NCI-H1105 treated with DMSO at 0.1 percent for 48 hours (cell line): ENCODE data around the gene SSX2IP.

Source experiments
- DNase-seq: peaks from one replicate; lab custom pipeline; 2025; lab: John Stamatoyannopoulos, UW

Gene SSX2IP

DNA sequence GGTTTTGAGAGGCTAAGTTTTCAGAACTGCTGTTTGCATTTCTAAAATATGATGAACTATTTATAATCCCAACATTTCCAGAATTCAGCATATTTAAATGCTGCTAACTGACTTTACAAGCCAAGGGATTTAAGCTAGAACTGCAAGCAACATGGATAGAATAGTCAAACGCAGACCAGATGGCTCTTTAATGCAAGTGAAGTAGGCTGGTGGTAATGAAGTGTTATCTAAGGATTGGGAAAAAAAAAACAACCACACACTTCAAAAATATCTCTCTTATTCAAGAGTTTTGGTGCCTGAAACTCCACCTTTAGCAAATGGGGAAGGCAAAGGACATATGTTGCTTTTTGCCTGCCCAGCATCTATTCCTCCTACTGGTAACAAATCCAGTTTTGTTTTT is 20.9 kb upstream of the SSX2IP start:
- DNase-seq, result no peak

DNA sequence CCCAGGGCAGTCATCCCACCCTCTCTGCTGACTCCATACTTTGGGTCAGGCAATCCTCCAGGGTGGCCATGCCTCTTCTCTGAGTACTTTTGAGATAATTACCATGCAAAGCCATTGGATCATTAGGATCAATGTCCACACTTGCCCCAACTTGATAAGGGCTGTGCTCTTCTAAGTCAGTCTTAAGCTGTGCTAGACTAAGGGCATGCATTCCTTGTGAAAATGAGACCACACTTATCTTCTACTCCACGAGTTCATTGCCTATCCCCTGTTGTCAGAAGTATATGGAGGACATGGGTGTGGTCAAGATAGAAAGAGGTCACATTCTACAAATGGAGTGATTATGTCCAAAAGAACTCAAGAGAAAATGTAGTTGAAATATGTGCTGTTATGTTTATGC is 18.9 kb upstream of the SSX2IP start:
- DNase-seq, result no peak

GRCh38 chr1:84708031-84708430 is 17.8 kb upstream of the SSX2IP start:
- DNase-seq, result no peak

- no peak for DNase-seq
Observed at GRCh38 chr1:84705513-84705912, 15.3 kb upstream of the SSX2IP start.

GRCh38 chr1:84704872-84705417 is 14.7 kb upstream of the SSX2IP start:
- no peak for DNase-seq

GRCh38 chr1:84703431-84703830 is 13.2 kb upstream of the SSX2IP start:
- DNase-seq, result no peak

GRCh38 chr1:84702143-84702542 is 11.9 kb upstream of the SSX2IP start:
- DNase-seq, result no peak

DNA sequence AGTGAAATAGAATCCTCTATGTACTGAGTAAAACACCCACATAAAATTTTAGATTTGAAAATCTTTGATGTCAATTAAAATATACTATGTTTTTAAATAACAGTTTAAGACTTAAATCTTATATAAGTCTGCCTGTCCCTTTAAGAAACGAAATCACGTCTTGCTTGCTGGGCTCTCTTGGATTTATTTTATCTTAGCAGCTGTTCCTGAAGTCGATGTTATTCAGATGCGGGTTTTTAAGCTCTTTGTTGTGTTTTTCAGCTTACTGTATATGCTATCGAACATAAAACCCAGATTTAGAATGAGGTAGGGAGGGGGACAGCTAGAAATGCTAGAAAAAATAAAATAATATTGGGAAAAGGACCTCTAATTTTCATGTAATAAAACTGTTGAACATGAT is 11.1 kb upstream of the SSX2IP start:
- no peak for DNase-seq

GRCh38 chr1:84700070-84700469 is 9.8 kb upstream of the SSX2IP start:
- DNase-seq, result no peak

DNA sequence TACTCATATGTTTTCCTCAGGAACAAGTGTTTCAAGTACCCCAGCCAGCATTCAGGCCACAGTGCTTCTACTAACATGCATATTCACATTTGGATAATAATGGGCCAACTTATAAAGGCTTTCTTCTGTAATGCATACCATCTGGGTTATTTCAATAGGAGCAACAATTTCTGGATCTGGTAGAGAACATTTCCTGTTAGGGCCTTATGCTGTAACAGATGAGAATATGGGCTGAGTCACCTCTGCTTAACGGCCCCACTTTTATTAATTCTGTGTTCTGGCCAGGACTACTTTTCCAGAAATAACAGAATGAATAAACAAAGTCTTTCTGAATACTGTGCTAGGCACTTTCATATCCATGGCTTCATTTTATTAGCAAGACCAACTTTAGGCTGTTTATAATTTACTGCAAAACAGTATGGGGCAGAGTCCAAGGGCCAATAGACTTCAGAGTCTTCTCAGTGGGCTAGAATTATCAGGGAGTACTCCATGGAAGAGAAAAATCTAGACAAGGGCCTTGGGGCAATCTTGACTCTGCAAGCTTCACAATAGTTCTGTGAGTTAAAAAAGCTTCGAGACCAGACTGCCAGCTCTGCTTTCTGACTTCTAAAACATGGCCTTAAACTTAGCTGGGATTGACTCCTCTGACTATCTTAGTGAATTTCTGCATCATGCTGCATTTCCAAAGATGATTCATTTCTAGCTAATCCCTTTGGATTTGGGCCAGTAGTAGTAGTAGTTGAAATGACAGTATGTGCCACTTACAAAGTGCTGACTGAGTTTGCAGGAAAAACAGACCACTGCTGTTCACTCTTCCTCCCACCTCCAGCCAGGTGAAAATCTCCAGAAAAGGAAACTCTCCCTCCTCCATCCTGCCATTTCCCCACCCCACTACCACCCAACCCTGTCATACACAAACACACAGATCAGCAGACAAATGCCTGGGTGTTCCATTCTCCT is 8.2 kb upstream of the SSX2IP start:
- DNase-seq, result no peak

- DNase-seq, result no peak
Observed at GRCh38 chr1:84693785-84694184, 3.5 kb upstream of the SSX2IP start.

DNA sequence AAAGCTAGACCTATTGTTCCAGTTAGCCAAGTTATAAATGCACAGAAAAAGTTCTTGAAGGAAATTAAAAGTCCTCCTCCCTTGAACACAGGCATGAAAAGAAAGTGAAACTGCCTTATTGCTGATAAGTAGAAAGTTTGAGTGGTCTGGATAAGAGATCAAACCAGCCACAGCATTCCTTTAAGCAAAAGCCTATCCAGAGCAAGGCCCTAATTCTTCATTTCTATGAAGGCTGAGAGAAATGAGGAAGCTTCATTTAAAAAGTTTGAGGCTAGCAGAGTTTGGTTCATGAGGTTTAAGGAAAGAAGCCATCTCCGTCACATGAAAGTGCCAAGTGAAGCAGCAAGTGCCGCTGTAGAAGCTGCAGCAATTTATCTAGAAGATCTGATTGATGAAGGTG is 2.7 kb upstream of the SSX2IP start:
- no peak for DNase-seq

DNA sequence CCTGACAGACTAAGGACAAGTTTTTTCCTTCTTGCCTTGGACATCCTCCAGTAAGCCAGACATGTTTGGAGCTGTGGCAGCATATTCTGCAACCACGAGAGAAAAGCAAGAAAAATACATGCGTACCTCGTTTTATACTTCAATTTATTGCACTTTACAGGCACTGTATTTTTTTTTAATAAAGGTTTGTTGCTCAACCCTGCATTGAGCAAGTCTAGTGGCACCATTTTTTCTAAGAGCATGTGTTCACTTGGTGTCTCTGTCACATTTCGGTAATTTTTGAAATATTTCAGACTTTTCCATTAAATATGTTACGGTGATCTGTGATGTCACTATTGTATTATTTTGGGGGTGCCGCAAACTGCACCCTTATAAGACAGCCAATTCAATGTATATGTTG is 2.1 kb upstream of the SSX2IP start:
- DNase-seq, result no peak

- no peak for DNase-seq
Observed at GRCh38 chr1:84691122-84691783, 992 bp upstream of the SSX2IP start.

- peak; percentile 91 for DNase-seq
Observed at GRCh38 chr1:84689514-84690396, 506 bp downstream of the SSX2IP start.

DNA sequence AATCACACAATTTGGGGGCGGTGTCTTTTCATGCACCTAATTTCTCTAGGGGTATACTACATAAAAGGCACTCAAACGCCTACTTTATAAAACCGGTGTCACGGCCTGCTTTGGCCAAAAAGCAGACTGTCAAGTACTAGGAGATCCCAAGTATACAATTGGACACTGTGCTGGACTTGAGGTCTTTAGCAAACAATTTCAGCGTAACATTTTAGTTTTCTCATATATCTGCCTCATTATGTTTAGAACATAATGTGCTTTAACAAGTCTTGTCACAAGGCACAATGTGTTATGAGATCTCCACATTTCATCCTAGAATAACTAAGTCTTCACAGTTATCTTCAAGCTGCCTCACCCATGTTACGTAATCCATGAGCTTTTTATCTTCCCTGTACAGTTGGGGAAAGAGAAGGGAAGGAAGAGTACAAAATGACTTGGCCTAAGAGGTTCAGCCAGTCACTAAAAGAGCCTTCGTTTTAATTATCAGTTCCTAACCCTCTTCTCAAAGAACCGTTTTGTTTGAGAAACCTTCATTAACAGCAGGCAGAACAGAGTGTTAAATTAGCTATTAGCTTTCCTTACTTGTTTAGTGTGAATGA is 1.7 kb downstream of the SSX2IP start:
- DNase-seq, result no peak

DNA sequence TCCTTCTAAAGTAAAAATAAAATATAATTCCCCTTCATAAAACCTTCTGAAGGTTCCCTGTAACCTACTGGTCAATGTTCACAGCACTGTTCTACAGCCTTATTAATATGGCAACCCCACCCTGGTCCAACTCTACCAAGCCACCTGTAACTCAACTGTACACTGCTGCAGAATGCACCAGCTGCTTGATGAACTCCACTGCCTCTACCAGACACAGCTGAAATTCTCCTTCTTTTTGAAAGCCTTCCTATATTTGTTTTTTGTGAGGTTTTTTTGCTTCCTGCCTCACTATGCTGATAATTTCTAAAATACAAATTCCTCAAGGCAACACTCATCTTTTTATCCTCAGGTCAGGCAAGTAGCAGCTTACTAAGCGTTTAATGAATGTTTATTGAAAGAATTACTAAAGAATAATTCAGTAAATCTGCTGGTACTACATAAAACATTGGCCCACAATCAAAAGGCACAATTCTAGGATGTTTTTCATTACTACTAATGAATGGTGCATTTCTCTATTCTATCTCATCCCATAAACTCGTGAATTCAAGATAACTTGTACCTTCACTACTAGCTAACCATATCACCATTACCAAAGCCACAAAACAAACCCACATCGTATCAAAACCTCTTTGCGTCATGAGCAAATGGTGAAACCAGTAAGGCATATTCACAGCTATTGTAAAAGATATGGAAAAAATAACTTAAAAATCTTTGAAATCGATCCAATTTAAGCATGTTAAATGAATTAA is 2.4 kb downstream of the SSX2IP start:
- no peak for DNase-seq

- no peak for DNase-seq
Observed at GRCh38 chr1:84686223-84686622, 4.0 kb downstream of the SSX2IP start.

DNA sequence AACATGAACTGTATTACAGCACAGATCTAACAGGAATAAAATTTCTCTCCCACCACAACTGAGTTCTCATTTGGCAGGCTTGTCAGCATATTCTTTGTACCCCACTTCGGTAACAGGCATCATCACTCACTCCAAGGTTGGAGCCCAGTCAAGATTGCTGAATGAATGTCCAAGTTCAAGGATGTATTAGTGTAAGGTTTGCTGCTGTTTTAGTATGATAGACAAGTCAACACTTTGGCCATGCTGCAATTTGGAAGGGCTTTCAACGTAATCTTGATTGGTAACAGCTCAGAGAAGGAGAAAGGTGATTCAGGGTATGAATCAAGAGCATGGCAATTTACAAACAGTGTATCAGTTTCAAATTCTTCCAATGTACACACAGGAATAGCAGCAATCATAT is 6.8 kb downstream of the SSX2IP start:
- no peak for DNase-seq

GRCh38 chr1:84682047-84682446 is 8.2 kb downstream of the SSX2IP start:
- no peak for DNase-seq
